HG03565 (cell line): Measurements from ENCODE around the gene KCNN1.
"Not testable (repeated sequence)": the region's sequence is repeated elsewhere in the genome, so short reads cannot be mapped to it uniquely, and the experiment has no call there.

Experiments
- ATAC-seq: cut with Tn5 transposase; IDR thresholded peaks from one replicate; pipeline ENCODE4 v1.9.1; 2021; ENCODE audit warnings: mild to moderate bottlenecking, moderate library complexity; ENCODE audit not compliant: unreplicated experiment

KCNN1 gene

DNA sequence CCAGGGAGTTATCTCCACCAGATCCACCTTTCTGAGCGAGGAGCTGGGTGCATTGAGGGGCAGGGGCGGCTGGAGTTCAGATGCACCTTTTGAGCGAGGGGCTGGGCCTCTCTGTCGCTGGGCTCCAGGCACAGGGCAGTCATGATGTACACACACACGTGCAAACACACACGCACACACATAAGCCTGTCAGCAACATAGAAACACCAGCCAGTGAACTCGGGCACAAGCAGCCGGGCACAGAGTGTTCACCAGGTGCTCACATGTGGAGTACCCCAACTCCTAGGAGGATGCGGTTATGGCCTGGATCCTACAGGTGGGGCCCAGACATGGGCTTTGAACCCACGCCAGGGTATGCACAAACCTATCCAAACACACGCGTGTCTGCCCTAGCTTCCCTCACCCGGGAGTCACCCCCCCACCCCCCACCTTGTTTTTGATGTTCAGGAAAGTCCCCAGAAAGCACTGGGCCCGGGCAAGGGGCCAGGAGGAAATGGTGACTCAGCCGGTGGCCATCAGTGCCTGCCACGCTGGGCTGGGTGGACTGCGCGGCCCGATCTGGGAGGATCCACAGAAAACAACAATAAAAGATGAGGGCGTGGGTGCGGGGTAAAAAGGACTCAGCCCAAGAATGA lies 54.3 kb downstream of the KCNN1 start:
- no peak for ATAC-seq

DNA sequence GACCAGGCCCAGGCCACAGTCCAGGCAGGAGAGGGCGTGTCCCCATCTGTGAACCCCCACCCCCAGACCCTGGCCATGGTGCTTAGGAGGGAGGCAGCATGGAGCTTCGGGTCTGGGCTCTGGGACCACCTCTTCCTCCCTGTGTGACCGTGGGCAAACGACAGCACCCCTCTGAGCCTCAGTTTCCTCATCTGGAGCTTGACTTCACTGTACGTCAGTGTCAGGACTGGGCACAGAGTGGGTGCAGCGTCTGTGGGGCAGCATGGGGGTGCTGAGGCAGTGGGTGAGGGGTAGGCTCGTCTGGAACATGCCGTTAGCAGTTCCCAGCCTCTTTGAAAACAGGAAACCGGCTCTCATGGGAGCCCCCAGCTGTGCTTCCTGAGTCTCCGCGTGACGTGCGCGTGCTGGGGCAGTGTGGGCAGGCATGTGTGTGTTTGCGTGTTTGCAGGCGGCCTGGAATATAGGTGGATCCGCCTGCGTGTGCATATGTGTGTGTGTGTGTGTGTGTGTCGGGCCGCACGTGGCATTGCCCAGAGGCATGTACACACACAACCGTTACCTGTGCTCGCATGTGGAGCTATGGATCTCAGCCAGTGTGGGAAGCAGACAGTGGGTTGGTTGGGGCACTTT lies 56.8 kb downstream of the KCNN1 start:
- no peak for ATAC-seq

DNA sequence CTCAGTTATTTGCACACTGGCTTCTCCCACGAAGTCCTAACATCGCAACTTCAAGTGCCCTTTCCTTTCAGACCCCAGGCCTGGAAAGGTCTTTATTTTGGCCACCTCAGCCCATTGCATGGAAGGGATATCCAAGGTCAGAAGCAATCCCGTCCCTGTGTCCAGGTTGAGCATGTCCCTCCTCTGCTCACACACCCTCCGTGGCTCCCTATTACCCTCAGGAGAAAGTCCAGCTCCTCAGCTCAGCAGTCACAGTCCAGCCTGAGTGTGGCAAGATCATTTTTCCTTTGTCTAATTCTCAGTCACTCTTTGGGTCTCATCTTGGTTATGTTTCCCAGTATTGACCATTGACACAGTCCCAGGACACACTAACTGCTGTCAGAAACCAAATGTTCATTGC lies 60.2 kb downstream of the KCNN1 start:
- no peak for ATAC-seq

DNA sequence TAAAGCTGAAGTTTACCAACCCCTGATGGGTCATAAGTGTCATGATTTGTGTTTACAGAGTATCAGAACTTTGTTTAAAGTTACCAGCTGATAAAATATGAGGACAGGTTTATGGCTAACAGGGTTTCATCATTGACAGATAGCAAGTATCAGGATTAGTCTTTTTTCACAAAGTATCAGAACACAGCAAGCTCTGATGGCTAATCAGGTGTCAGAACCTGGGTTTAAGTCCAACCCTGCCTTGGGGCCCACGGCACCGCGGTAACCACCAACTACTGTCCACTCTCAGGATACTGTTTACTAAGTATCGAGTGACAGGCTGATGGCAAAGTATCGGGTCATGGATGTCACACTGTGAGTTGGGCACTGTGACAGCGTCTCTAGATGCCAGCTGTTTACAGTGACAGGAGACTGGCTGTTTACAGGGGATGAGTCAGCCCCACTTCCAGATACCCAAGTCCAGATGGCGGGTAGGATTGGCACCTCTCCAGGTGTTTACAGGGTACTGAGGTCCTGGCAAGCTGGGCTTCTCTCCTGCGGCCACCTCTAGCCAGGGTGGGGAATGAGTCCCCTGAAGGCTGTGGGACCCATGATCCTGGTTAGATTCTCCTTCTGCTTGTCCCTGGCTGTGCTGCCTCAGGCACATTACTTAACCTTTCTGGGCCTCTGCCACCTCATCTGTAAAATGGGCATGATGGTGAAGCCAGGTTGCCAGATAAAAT lies 62.9 kb downstream of the KCNN1 start:
- ATAC-seq, result no peak

DNA sequence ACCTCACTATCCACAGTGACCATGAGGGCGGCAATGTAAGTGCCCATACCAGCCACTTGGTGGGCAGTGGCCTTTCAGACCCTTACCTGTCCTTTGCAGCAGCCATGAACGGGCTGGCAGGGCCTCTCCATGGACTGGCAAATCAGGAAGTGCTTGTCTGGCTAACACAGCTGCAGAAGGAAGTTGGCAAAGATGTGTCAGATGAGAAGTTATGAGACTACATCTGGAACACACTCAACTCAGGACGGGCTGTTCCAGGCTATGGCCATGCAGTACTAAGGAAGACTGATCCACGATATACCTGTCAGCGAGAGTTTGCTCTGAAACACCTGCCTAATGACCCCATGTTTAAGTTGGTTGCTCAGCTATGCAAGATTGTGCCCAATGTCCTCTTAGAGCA lies 64.5 kb downstream of the KCNN1 start:
- not testable (repeated sequence) for ATAC-seq

DNA sequence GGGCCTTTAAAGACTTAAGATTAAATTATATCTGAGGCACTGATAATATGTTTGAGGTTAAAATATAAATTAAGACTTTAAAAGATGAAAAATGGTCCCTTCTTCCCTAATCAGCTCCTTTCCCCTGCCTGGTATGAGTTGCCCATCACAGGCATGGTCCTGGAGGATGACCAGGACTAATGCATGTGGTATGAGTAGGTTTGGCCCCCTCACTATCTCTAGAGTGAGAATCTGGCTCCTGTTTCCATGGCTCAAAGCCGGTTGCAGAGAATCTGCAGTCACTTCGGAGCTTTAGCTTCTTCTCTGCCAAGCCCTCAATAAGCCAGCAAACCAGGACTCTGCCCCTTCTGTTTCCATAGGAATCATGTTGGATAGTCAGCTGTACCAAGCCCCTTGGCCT lies 65.2 kb downstream of the KCNN1 start:
- not testable (repeated sequence) for ATAC-seq

DNA sequence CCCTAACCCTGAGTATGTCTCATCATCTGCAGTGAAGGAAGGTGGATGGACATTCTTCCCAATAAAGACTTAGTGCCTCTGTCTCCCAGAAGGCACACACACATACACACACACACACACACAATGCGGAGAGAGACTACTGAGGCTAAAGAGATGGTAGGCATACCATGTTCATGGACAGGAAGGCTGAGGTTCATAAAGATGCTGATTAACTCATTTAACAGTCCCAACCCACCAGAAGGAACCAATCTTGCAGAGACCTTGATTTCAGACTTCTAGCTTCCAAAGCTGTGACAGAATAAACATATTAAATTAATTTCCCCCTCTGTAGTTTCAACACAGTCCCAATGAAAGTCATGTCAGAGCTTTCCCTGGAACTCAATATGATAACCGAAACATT lies 74.1 kb downstream of the KCNN1 start:
- ATAC-seq, result no peak

DNA sequence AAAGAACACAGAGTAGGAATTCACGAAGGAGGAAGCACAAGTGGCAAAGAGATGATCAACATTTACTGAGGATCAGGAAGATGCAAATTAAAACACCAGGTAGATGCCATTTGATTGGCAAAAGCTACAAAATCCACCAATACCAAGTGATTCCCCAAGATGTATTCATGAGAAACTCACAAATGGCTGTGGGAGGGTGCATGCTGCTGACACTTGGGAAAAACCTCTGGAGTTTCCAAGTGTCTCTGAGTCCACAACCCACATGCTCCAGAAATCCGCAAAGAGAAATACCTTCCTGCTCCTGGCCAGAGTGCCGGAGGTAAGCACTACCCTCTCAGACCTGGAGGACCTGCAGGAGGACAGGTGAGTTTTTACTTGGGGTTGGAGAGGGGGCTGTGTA lies 76.8 kb downstream of the KCNN1 start:
- no peak for ATAC-seq

DNA sequence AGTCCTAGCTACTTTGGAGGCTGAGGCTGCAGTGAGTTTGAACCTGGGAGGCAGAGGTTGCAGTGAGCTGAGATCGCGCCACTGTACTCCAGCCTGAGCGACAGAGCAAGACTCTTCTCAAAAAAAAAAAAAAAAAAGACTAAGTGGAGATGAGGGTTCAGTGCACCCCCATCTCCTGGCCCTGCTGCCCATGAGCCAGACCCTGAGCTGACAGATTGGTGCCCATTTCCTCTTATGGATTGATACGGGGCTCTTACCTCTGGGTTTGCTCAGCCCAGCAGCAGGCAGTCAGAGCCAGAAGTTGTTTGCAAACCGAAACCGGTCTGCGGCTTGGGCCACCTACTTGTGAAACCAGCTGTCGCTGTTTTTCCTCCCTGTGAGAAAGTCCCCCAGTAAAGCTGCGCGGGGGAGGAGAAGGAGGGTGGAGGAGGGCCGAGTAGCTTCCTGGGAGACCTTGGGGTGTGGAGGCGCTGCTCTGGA lies 78.0 kb downstream of the KCNN1 start:
- ATAC-seq, result peak; percentile 90

DNA sequence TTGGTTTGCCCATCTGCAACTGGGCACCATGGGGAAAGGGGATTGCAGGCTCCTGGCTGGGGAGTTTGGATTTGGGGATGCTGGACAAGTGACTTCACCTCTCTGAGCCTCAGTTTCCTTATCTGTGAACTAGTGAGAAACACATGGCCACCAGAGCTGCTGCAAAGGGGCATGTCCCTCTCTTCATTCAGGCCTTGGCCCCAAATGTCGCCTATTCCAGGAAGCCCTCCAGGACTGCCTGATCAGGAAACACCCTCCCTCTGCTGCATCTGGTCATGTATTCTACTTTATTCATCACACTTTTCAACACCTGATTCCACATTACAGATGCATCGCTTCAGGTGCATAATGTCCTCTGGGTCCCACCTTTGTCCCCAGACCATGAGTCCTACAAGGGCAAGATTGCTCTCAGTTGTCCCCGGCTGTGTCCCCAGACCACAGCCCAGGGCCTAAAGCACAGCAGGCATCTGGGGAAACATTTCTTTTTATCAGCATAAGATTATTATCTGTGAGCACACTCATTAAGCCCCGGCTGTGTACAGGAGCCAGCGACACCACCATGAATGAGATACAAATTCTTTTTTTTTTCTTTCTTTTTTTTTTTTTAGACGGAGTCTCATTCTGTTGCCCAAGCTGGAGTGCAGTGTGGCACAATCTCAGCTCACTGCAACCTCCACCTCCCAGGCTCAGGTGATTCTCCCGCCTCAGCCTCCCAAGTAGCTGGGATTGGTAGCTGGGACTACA lies 78.6 kb downstream of the KCNN1 start:
- ATAC-seq, result no peak

DNA sequence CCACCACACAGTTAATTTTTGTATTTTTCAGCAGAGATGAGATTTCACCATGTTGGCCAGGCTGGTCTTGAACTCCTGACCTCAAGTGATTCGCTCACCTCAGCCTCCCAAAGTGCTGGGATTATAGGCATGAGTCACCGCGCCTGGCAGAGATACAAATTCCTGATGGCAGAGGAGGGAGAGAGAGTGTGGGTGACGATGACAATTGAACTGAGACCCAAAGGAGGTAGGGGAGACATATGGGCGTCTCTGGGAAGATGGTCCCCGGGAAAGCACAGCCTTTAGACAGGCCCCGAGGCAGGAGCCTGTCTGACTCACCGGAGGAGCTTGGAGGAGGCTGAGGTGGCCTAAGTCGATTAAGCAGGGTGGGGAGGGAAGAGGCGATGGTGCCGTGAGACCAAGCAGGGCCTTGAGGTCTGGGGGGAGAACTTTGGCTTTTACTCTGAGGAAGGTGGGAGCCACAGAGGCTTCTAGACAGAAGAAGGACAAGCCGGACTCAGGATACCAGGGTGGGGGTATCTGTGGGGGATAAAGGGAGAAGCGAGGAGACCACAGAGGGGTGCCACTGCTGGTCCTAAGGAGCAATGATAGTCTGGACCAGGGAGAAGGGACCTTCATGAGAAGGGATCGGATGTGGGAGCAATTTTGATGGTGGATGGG lies 79.3 kb downstream of the KCNN1 start:
- no peak for ATAC-seq

DNA sequence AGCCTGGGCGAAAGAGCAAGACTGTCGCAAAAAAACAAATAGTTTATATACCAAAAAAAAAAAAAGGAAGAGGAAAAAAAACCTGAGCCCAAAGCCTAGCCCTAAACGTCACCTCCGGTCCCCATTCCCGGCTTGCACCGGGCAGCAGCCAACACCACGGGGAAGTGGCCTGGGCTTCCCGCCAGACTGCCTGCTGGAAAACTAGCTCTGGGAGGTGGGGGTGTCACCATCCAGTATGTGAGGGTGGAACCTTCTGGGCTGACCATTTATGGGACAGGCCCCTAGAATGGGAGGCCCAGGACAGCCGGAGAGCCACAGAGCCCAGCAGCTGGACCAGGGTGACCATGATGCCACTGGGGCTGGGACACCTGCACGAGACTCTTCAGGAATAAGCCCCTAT lies 82.5 kb downstream of the KCNN1 start:
- ATAC-seq, result no peak
